ENCODE results near the gene WRAP73. TPM values are rescaled to one million over a fixed set of nuclear protein-coding genes. Genes with fewer than 3 reads are reported as not detected.
A peak's percentile ranks its signal among the peaks of the same experiment; 100 is the strongest.

Gene WRAP73
- total RNA-seq, 1 donor from 2014 or later = 15.6 TPM

GRCh38 chr1:3614755-3615742, 34.9 kb downstream of the WRAP73 start:
- Mint-ChIP-seq H3K4me3 (ENCODE audit: unreplicated experiment) (peak overlapping the region; percentile 22), H3K27me3 (ENCODE audit: low read depth, unreplicated experiment) (peaks cover 38% of the 10 kb centered on the region), H3K9me3 (ENCODE audit: unreplicated experiment) (no peaks in the 10 kb centered on the region), H3K27ac (ENCODE audit: unreplicated experiment) (no peak overlapping the region), H3K36me3 (ENCODE audit: low read depth, unreplicated experiment) (no peaks in the 10 kb centered on the region), H3K4me1 (ENCODE audit: low read depth, unreplicated experiment) (peaks cover 16% of the 10 kb centered on the region)
- Histone ChIP-seq H3K36me3 (ENCODE audit: insufficient read depth, low read length) (no peaks in the 10 kb centered on the region), H3K4me1 (ENCODE audit: insufficient read depth, low read length) (peaks cover 28% of the 10 kb centered on the region), H2AFZ (ENCODE audit: low read depth, low read length) (no peak overlapping the region), H3K9me3 (ENCODE audit: insufficient read depth, low read depth, low read length) (no peaks in the 10 kb centered on the region), H3K27ac (ENCODE audit: low read depth, low read length) (no peak overlapping the region), H3K4me2 (ENCODE audit: low read length) (no peak overlapping the region), H3K79me2 (ENCODE audit: insufficient read depth, low read length) (no peaks in the 10 kb centered on the region), H4K20me1 (ENCODE audit: insufficient read depth, low read length) (no peaks in the 10 kb centered on the region), H3K27me3 (ENCODE audit: insufficient read depth, low read length) (peaks cover 18% of the 10 kb centered on the region), H3K4me3 (ENCODE audit: insufficient read depth, low read depth, low read length) (no peak overlapping the region), H3K9ac (ENCODE audit: low read length) (no peak overlapping the region)
- TF ChIP-seq CTCF (IDR thresholded peaks at IDR 0.05; ENCODE audit: insufficient read depth, low read depth, low read length) = peak; percentile 59
- no peak for TF ChIP-seq EZH2 (IDR thresholded peaks at IDR 0.05; ENCODE audit: insufficient read depth, low read length)
- DNase-seq (ENCODE audit: low read depth) (no peak), FAIRE-seq (no peak)

GRCh38 chr1:3612123-3612522, 37.8 kb downstream of the WRAP73 start:
- Mint-ChIP-seq H3K27ac (ENCODE audit: unreplicated experiment) (peak overlapping the region; percentile 58), H3K4me3 (ENCODE audit: unreplicated experiment) (peak overlapping the region; percentile 80), H3K36me3 (ENCODE audit: low read depth, unreplicated experiment) (no peaks in the 10 kb centered on the region), H3K27me3 (ENCODE audit: low read depth, unreplicated experiment) (peaks cover 30% of the 10 kb centered on the region), H3K4me1 (ENCODE audit: low read depth, unreplicated experiment) (peaks cover 16% of the 10 kb centered on the region), H3K9me3 (ENCODE audit: unreplicated experiment) (no peaks in the 10 kb centered on the region)
- no peak for TF ChIP-seq CTCF (IDR thresholded peaks at IDR 0.05; ENCODE audit: insufficient read depth, low read depth, low read length)
- TF ChIP-seq EZH2 (IDR thresholded peaks at IDR 0.05; ENCODE audit: insufficient read depth, low read length) = no peak
- peaks cover 28% of the 10 kb centered on the region for H3K4me1 ChIP-seq (ENCODE audit: insufficient read depth, low read length)
- no peak for FAIRE-seq
- DNase-seq (ENCODE audit: low read depth) = no peak
- no peak overlapping the region for H3K4me3 ChIP-seq (ENCODE audit: insufficient read depth, low read depth, low read length)
- no peaks in the 10 kb centered on the region for H3K79me2 ChIP-seq (ENCODE audit: insufficient read depth, low read length)
- no peak overlapping the region for H3K27ac ChIP-seq (ENCODE audit: low read depth, low read length)
- H3K4me2 ChIP-seq (ENCODE audit: low read length) = peak overlapping the region; percentile 68
- H3K36me3 ChIP-seq (ENCODE audit: insufficient read depth, low read length) = no peaks in the 10 kb centered on the region
- no peaks in the 10 kb centered on the region for H4K20me1 ChIP-seq (ENCODE audit: insufficient read depth, low read length)
- H3K27me3 ChIP-seq (ENCODE audit: insufficient read depth, low read length) = peaks cover 26% of the 10 kb centered on the region
- no peak overlapping the region for H2AFZ ChIP-seq (ENCODE audit: low read depth, low read length)
- no peak overlapping the region for H3K9ac ChIP-seq (ENCODE audit: low read length)
- no peaks in the 10 kb centered on the region for H3K9me3 ChIP-seq (ENCODE audit: insufficient read depth, low read depth, low read length)
